NCI-H187 treated with DMSO at 0.1 percent for 48 hours (cell line): Measurements from ENCODE around the gene TNNI3K.
A peak's percentile ranks its signal among the peaks of the same experiment; 100 is the strongest.

Experiments
- DNase-seq: peaks from one replicate; lab custom pipeline; 2025; lab: John Stamatoyannopoulos, UW

TNNI3K gene

DNA sequence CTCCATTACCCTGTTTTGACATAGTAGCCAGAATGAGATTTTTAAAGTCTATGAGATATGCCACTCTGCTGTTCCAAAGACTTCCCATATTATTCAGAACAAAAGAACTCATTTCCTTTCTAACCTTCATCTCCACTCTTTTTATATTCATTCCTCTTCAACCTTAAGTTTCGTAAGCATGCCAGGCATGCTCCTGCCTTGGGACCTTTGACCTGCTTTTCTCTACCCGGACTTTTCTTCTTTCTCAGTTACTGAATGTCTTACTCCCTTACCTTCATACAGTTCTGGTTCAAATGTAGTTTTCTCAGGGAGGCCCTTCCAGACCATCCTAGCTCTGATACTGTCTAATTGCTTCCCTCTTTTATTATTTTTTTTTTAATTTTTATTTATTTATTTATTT is 81.1 kb downstream of the TNNI3K start:
- no peak for DNase-seq

DNA sequence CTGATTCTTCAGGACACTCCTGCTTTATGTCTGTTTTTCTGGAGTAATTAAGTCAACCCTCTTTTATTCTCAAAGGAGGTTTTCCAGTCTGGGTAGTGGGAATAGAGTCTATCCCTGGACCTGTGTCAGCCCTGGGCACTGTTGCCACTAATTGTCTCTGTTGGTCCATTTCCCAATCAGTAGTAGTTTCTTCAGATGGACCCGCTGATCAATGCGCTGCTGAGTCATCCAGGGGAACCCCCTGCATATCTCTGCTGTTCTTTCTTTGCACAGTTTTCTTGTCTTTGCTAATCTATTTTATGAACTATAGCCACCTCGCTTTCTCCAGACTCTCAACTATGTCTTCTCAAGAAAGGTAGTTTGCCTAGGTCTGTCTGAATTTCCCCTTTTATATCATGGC is 82.5 kb downstream of the TNNI3K start:
- no peak for DNase-seq

DNA sequence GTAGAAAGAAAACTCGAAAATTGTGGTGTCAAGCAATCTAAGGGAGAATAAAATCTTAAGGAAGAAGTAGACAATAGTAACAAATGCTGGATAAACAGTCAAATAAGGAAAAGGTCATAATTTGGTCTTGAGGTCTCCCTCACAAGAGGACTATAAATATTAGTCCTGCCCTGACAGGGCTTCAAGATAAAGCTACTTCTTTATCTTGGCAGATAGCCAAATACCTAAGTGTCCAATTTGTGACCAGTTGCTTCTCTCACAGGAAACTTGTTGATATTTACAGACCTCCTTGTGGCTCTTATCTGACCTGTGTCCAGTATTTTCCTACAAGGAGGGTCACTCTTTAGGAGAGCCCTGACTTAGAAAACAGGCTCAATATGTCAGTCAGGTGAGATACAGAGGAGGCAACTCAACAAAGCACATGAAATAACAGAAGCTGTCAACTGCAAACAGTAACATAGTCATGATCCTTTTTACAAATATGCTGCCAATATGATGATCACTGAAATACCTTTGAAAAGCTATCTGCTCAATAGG is 88.8 kb downstream of the TNNI3K start:
- DNase-seq = no peak

DNA sequence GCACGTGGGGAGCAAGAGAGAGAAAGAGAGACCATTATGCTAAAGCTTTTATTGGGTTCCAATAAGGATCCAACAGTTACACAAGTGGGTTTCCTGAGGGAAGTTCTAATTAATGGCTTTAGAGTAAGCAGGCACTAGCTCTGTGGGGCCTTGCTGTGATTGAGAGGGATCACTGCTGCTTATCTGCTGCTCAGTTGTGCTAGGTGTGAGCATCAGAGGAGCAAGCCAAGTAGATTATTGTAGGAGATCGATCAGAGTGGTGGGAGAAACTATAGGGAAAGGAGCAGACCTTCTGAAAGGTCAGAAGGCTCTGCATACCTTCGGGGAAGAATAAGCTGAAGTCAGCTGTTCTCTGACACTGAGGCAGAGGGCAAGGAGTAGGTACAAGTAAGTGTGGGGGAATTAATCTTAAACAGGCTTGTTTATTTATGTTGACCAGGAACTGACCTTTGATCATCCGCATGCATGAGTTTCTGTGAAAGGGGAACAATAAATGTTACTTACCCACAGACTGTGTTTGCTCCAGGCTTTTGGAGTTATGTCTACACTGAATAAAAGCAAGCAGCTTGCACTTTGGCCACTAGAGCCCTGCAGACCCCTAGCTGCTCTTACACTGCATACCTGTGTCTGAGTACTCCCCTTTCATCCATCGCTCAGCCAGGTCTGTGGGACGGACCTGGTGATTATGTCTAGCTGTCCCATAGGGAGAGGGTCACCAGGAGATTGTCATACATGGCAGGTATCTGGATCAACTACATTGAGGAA is 89.7 kb downstream of the TNNI3K start:
- no peak for DNase-seq

DNA sequence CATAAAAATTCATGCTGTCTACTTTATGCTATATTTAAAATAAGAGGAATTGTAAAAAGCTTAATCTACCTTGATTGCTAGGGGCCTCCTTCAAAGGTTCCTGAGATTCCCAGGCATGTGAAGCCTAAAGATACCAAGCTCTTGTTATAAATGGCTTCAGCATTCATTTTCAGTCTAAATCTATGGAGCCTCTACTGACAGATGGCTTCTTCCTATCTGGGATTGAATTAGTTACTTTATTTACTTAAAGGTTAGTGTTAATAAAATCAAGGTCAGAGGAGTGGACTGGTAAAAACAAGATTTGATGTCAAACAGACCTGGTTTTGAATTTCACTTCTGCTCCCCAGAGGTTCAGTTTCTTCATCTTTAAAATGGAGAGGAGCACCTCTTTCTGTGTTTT is 93.7 kb downstream of the TNNI3K start:
- no peak for DNase-seq

DNA sequence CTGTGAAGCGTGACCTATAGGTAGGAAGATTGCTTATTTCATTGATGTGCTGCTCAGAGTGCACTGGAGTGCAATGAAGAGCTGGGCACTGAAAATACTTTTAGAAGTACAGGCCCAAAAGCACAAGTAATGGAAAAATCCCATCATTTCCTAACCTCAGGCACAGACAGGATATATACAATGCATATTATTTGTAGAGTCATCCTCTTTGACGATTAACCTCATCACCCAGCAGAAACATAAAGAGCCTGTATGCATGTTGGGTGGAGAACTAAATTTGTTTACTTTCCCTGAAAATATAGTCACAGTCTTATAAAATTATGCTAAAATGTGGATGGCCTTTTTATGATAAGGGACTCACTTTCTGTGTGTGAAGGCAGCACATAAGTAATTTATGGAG is 98.1 kb downstream of the TNNI3K start:
- peak; percentile 83 for DNase-seq

DNA sequence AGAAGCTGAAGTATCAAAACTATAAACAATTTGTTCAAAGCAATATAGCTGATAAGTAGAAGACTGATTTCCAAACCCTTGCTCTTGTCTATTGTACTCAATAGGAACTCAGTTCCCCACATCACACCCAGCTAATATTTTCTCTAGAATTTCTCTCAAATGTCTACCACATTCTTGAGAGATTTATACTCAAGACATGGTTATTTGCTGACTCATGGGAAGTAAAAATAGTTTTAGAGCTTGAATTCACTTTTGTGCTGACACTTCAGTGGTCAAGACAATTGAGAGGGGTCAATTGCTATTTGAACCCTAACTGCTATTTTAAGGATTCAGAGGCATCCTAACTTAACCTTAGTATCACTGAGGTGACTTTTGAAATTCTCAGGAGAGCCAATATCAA is 99.0 kb downstream of the TNNI3K start:
- no peak for DNase-seq

DNA sequence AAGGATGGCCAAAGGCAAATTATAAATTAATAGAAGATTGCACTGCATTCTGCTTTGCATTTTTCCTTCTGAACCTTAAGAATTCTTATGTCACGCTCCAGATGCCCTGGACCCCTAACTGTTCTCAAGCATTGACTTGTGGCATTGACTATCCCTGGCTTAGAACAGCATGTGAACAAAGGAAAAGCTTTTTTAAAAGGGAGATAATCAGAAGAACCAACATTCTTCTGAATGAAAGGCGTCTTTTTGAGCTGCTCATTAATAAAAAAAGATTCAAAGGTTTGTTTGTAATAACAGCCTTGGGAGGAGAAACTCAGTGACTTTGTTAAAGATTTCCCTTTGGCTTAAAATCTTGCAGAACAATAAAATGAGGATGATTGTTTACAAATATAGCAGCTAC is 105.5 kb downstream of the TNNI3K start:
- DNase-seq = no peak

DNA sequence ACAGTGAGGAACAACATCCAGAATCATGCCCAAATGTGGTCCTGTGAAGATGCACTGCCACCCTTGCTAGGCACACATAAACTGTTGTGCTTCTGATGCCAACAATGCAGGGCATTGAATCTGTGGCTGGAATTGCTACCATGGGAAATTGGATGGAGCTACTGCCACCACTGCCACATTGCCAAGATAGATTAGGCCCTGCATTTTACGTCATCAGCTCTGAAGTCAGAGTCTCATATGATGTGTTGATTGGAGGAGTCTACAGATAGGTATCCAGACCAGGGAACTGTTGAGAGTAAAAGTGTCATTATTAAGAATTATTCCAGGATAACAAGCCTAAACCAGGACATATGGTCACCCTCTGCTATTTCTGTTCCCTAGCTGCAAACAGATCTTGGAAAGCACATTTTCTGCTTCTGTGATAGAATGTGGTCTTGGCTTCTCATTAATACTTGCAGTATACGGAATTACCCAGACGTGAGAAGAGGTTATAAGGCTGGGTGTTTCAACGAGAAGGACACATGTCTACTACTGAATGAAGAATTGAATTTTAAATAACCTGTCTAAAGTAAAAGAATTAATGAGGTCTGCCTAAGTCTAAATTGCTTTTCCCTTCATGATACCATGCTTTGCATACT is 106.6 kb downstream of the TNNI3K start:
- no peak for DNase-seq

DNA sequence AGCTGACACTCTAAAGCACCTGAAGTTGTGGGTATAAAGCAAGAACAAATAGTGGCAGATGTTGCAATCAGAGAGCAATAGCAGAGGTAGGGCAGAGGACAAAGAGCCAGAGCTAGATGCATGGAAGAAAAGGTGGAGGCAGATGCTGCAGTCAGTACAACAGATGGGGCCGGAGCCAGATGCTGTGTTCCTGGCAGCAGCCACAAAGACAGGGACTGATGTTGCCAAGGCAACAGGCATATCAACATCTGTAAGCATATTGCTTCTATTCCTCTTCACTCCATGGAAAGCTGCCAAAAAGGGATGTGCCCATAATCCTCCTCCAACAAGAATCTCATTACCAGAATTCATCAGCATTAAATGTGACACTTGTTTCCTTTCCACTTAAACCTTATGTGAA is 108.0 kb downstream of the TNNI3K start:
- peak; percentile 89 for DNase-seq

DNA sequence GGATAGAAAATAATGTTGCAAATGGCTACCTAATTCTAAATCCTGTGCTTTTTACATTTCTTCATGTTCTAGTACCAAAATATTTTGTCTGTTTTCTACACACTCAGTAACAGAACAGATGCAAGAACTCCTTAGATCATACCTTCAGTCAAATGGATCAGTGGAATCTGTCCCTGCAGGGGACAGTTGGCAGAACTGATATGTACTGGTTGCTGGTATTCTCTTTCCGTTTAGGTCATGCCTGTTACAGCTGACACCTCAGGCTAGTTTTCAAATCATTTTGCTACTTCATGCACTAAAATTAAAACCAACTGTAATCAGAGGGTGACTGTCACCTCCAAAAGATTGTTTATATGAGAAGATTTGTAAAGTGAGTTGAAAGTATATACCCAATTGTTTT is 109.2 kb downstream of the TNNI3K start:
- DNase-seq = no peak

DNA sequence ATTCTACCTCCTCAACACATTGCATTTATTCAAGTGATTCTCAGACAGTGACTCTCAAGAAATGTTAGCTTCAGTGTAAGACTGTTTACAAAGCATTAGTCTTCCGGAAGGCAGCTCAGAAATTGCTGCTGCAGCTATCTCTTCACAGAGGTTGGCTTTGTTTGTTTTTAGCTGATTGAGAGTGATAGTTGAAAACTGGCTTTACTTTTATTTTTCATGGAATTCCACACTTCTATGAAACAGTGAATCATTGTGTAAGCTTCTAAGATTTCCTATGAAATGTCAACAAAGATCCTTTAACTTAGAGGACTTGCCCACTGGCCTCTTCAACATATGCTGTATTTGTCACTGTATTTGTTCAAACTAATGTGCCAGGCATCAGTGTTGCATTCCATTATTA is 121.3 kb downstream of the TNNI3K start:
- no peak for DNase-seq

DNA sequence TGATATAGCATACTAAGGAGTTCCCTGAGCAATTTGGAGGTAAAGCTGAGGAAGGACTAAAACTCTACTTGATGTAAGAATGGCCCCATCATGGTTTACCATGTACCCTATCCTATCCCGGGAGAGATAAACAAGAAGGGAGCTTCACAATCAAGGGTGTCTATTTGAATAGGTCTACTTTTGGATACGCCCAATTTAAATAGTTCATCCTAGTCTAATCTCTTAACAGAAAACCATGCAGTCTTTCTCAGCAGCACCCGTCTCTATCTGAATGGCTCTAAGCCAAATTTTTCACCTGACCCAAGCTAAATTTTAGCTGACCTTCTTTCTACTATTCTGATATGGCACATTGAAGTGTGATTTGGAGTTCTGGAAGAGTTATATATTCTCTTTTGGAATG is 122.0 kb downstream of the TNNI3K start:
- DNase-seq = no peak

DNA sequence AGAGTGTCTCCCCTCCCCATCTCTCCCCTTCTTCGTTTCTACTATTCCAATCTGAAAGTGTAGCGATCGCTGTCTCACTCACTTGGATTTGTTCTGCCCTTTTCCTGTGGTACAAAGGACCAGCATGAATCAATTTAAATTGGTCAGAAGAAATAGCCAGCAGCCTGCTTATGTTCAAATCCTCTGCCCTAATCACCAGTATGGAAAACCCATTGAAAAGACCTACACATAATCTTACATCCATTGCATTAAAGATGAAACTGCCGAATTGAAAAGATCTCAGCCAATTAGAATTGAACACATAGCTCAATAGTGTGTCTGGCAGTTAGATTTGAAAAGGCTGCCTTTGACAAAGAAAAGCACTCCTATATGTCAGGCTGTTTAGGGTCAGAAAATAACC is 122.6 kb downstream of the TNNI3K start:
- no peak for DNase-seq

DNA sequence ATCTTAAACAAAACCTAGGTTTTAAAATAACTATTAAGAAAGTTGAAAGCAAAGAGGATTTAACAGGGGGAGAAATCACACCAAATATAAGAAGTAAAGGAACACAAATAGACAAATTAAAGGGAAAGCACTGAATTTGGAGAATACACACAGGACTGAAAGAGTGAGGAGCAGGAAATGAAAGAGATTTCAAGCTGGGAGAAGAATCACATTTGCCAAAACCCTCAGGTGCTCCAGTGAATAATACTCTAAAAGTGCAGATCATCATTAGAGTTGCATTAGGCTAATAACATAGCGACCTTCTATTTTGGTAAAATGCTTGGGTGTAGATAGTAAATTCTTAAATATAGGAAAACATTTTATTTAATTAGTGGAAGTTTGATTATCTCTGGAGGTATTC is 127.5 kb downstream of the TNNI3K start:
- no peak for DNase-seq

DNA sequence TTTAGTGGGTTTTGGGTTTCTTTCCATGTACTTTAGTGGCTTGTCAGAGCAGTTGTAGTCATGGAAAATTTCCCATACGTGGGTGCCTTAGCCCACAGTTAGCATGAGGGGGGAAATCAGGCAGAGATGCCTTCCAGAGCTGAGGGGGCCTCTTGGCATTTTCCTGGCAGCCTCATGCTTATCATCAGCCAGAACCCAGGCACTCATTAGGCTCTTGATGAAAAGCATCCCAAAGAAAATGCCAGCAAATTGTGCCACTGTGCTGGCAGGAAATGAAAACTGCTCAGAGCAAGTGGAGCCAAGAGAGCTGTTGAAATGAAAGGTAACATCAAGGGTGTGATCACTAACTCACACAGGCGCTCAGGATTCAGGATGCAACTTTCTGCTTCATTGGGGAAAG is 128.0 kb downstream of the TNNI3K start:
- no peak for DNase-seq

DNA sequence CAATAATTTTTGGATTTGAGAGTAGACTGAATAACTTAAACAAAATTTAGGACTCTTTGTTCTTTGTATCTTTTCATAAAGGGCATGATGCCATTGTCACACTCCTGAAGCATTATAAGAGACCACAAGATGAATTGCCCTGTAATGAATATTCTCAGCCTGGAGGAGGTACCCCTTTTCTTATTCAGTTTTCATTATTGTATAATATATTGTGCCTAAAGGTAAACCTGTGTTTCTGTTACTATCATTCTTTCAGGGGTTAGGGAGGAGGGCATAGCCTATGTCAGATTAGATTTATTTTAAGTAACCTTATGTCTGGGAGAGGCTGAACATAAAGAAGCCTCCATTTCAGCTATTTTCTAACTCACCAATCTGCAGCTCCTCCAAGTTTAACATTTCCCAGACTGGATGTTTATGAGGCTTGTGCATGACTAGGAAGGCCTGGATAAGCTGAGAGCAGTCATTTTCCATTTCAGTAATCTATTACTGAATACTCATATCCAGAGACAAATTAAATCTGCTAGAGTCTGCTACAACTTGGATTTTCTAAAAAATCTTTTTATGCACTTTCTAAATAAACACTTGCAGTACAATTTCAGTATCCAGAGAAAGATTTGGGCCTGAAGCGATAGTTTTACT is 132.1 kb downstream of the TNNI3K start:
- no peak for DNase-seq

DNA sequence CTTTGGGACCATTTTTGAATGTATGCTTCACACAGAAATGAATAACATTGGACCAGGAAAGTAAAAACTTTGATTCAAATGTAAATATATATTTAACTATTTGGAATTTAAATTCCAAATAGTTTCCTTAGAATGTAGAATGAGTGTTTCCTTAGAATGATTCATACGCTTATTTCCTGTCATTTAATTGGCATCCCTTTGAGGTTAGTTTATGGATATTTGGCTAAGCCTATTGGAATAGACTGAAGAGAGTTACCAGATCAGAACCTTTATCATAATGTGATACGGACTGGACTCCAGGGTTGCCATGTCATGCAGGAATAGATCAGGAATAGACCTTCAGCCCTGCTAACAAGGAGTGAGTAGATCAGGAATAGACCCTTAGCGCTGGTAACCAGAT is 133.1 kb downstream of the TNNI3K start:
- DNase-seq = no peak

DNA sequence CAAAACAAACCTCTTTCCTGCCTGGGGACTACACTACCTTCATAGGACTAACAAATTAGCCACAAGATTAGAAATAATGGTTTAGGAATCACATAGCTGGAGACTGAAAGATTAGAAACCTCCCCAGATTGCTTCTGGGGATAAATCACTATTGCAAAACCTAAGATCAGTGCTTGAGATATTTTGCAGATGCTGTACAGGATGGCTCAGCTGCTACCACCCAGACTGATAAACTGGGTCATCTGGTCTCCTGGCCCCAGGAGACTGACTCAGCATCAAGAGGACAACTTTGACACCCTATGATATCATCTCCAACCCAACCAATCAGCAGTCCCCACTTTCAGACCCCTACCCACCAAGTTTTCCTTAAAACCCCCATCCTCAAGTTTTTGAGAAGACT is 140.2 kb downstream of the TNNI3K start:
- no peak for DNase-seq

DNA sequence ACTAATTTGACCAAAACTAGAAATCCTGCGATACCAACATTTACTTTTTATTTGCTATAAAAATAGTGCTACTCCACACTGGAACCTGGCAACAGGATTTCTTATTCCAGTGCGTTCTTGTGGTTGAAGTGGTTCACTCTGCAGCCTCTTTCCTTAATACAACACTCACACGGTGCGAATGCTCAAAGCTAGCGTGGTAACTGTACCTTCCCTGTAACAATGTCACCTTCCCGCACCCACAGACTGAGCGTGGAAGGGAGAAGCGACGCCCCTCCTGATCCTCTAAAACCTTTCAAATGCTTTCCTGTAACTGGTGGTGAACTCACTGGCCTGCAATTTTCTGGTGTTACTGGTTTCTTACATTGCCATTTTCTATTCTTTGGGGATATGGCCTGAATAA is 145.1 kb downstream of the TNNI3K start:
- no peak for DNase-seq

DNA sequence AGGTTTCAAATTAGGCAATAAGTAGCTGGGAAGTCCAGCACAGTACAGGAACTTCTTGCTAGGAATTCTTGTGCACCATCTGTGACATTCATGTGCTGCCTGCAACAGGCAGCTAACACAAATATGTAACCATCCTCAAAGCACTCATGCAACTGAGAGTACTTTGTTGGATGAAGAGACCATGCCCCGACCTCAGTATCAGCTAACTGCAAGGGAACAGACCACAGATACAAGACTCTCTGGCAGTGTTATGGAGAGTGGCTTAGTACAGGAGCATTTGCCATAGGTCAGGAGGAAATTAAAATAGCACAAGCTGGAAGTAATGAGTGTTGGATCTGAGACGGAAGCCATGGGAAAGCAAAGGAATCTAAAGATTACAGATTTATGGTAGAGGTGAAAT is 153.7 kb downstream of the TNNI3K start:
- DNase-seq = no peak

DNA sequence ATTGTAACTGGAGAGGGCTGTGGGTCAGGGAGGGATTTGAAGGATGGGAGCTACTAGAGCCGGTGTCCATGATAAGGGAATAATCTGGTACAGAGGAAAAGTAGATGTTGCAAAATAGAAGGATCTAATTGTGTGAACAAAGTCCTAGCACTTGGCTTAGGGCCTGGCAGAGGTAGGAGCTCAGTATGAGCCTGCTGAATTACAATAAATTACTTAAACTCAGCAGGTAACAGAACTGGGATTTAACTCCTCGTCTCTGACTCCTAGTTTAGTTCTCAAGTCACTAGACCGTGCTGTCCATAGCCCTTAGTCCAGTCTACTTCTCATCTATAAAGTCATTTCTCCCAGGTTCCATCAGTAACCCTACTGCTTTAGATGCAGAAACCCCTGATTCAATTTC is 157.0 kb downstream of the TNNI3K start:
- no peak for DNase-seq

DNA sequence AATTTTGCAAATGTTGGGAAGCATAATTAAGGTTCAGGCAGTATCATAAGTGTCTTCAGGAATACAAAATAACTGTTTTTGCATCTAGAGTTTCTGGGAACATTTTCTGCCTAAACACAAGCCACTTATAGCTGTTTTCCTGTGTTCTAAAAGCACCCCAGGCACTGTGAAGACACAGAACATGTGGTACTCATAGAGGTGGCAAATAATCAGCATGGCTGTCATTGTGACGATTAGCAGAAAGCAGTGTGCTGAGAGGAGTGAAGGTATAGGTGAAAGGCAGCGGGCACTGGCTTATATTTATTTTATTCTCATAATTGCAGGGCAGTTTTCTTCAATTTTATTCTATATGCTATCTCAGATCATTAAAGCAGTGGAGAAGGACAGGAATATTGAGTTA is 157.7 kb downstream of the TNNI3K start:
- no peak for DNase-seq
